ENCODE data around the gene ARID4A.

DNA sequence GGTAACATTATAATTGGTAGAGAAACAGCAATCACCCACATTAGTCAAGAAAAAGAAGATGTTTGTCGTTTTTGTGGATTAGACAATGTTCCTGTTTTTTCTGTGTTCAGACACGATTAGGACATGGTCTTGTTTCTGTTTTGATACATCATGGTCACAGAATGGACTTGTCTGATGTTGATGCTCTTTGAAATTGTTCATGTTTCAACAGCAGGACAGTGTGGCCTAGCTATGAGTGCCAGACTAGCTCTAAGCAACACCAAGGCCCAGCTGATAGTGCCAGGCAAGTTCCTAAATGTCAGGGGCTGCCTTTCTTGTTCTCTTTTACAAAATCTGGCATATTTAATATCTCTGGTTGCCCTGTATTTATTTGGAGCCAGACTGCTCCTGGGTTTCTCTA is 56.5 kb downstream of the ARID4A start:
- TF ChIP-seq, protein P1, sequence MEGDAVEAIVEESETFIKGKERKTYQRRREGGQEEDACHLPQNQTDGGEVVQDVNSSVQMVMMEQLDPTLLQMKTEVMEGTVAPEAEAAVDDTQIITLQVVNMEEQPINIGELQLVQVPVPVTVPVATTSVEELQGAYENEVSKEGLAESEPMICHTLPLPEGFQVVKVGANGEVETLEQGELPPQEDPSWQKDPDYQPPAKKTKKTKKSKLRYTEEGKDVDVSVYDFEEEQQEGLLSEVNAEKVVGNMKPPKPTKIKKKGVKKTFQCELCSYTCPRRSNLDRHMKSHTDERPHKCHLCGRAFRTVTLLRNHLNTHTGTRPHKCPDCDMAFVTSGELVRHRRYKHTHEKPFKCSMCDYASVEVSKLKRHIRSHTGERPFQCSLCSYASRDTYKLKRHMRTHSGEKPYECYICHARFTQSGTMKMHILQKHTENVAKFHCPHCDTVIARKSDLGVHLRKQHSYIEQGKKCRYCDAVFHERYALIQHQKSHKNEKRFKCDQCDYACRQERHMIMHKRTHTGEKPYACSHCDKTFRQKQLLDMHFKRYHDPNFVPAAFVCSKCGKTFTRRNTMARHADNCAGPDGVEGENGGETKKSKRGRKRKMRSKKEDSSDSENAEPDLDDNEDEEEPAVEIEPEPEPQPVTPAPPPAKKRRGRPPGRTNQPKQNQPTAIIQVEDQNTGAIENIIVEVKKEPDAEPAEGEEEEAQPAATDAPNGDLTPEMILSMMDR (conservative IDR thresholded peaks at IDR 0.05; ENCODE audit: low read depth, low read length): no peak
- TF ChIP-seq EZH2 (IDR thresholded peaks at IDR 0.05; ENCODE audit: borderline replicate concordance, low read depth, low read length, poor library complexity, severe bottlenecking): no peak

Data from A673 (cell line).